ENCODE results near the gene RPL13. TPM values are rescaled to one million over a fixed set of nuclear protein-coding genes. Genes with fewer than 3 reads are reported as not detected.

The RPL13 gene
- total RNA-seq, 4 donors from 2014 or later, result 3,143 to 7,972 (median 4,864) TPM

- DNase-seq, result no peak
- Histone ChIP-seq H3K27me3 (peaks cover 0 to 11% (median 0%) of the 10 kb centered on the region in 4 donors), H3K4me3 (no peak overlapping the region), H3K27ac (peak overlapping the region in 1 of 4 donors; percentile 71), H3K36me3 (no peaks in the 10 kb centered on the region), H3K4me1 (peaks cover 17 to 37% (median 31%) of the 10 kb centered on the region in 3 donors), H3K9me3 (no peaks in the 10 kb centered on the region)
- WGBS, 2 donors, result 16% methylated on average over 4 of the region's 8 CpGs; no CpG with 5 or more reads in 1 of the 2 donors
- TF ChIP-seq POLR2A (IDR thresholded peaks at IDR 0.05), result no peak
- TF ChIP-seq CTCF (IDR thresholded peaks at IDR 0.05), result peak in 2 of 6 experiments; percentile 13 to 60
- intact Hi-C loops (cut with DNase I), result no loop called here
Observed at GRCh38 chr16:89599451-89599858, 39.0 kb downstream of the RPL13 start.

- peaks cover 0 to 15% (median 0%) of the 10 kb centered on the region in 4 donors for H3K27me3 ChIP-seq
- intact Hi-C loops (cut with DNase I), result no loop called here
- H3K4me3 ChIP-seq, result no peak overlapping the region
- WGBS, 2 donors, result 40 to 80% methylated on average over 1 to 3 of the region's 10 CpGs
- no peaks in the 10 kb centered on the region for H3K9me3 ChIP-seq
- H3K36me3 ChIP-seq, result no peaks in the 10 kb centered on the region
- peak overlapping the region in 1 of 4 donors; percentile 71 for H3K27ac ChIP-seq
- peaks cover 17 to 37% (median 31%) of the 10 kb centered on the region in 3 donors for H3K4me1 ChIP-seq
- TF ChIP-seq POLR2A (IDR thresholded peaks at IDR 0.05), result no peak
- TF ChIP-seq CTCF (IDR thresholded peaks at IDR 0.05), result no peak
- no peak for DNase-seq
Observed at GRCh38 chr16:89599902-89600301, 39.4 kb downstream of the RPL13 start.

GRCh38 chr16:89600427-89600826, 39.9 kb downstream of the RPL13 start:
- no peak overlapping the region for H3K4me3 ChIP-seq
- no peak for DNase-seq
- peak overlapping the region in 1 of 4 donors; percentile 71 for H3K27ac ChIP-seq
- WGBS, 2 donors, result 25 to 44% methylated on average over 2 to 8 of the region's 12 CpGs
- intact Hi-C loops (cut with DNase I), result no loop called here
- TF ChIP-seq CTCF (IDR thresholded peaks at IDR 0.05), result no peak
- no peak for TF ChIP-seq POLR2A (IDR thresholded peaks at IDR 0.05)
- no peaks in the 10 kb centered on the region for H3K36me3 ChIP-seq
- peaks cover 17 to 37% (median 31%) of the 10 kb centered on the region in 3 donors for H3K4me1 ChIP-seq
- H3K9me3 ChIP-seq, result no peaks in the 10 kb centered on the region
- peaks cover 0 to 20% (median 0%) of the 10 kb centered on the region in 4 donors for H3K27me3 ChIP-seq

- Histone ChIP-seq H3K36me3 (no peaks in the 10 kb centered on the region), H3K9me3 (no peaks in the 10 kb centered on the region), H3K4me3 (no peak overlapping the region), H3K27me3 (peaks cover 0 to 26% (median 0%) of the 10 kb centered on the region in 4 donors), H3K4me1 (peaks cover 17 to 37% (median 31%) of the 10 kb centered on the region in 3 donors), H3K27ac (no peak overlapping the region)
- intact Hi-C loops (cut with DNase I), result no loop called here
- TF ChIP-seq POLR2A (IDR thresholded peaks at IDR 0.05), result no peak
- no peak for TF ChIP-seq CTCF (IDR thresholded peaks at IDR 0.05)
- DNase-seq, result no peak
- WGBS, 2 donors, result 58 to 71% methylated on average over 7 to 8 of the region's 8 CpGs
Observed at GRCh38 chr16:89600956-89601355, 40.5 kb downstream of the RPL13 start.

GRCh38 chr16:89601906-89602272, 41.4 kb downstream of the RPL13 start:
- peak overlapping the region in 1 of 4 donors; percentile 47 for H3K4me3 ChIP-seq
- H3K27ac ChIP-seq, result no peak overlapping the region
- no peak for DNase-seq
- no peaks in the 10 kb centered on the region for H3K36me3 ChIP-seq
- intact Hi-C loops (cut with DNase I), result no loop called here
- no peaks in the 10 kb centered on the region for H3K9me3 ChIP-seq
- no CpG with 5 or more reads among the region's 22 CpGs for WGBS, 2 donors
- TF ChIP-seq CTCF (IDR thresholded peaks at IDR 0.05) (no peak), POLR2A (IDR thresholded peaks at IDR 0.05) (no peak)
- H3K27me3 ChIP-seq, result peaks cover 0 to 27% (median 0%) of the 10 kb centered on the region in 4 donors
- H3K4me1 ChIP-seq, result peaks cover 17 to 37% (median 31%) of the 10 kb centered on the region in 3 donors

Measured in esophagus squamous epithelium (tissue), 5 donors.